NT2/D1 (cell line): ENCODE data around the gene MMP15.
"Not testable (repeated sequence)": the region's sequence is repeated elsewhere in the genome, so short reads cannot be mapped to it uniquely, and the experiment has no call there.

ENCODE experiments used
- DNase-seq: peaks from one replicate; pipeline ENCODE4 v3.0.0-alpha.2; 2011; ENCODE audit warnings: low read depth, low spot score
- H3K27me3 ChIP-seq: 2 replicates; pipeline ENCODE4 v1.6.0; 2011; ENCODE audit warnings: mild to moderate bottlenecking; ENCODE audit not compliant: insufficient read length, insufficient read depth
- H3K36me3 ChIP-seq: 2 replicates; pipeline ENCODE4 v1.6.1; 2011; ENCODE audit warnings: mild to moderate bottlenecking, low read length, mixed read lengths; ENCODE audit not compliant: insufficient read depth, insufficient read length
- H3K4me1 ChIP-seq: 2 replicates; pipeline ENCODE4 v1.5.1; 2011; ENCODE audit not compliant: insufficient read depth, insufficient read length
- H3K4me3 ChIP-seq: 2 replicates; pipeline ENCODE4 v1.5.1; 2011; ENCODE audit warnings: low read depth; ENCODE audit not compliant: insufficient read length
- H3K9ac ChIP-seq: 2 replicates; pipeline ENCODE4 v1.6.0; 2011; ENCODE audit warnings: low read depth; ENCODE audit not compliant: insufficient read length
- H3K9me3 ChIP-seq: 2 replicates; pipeline ENCODE4 v1.5.1; 2011; ENCODE audit warnings: mild to moderate bottlenecking, low read length; ENCODE audit not compliant: insufficient read depth
- SUZ12 ChIP-seq: IDR thresholded peaks from 2 replicates; pipeline ENCODE4 v1.6.1; 2011; ENCODE audit not compliant: insufficient read length, insufficient read depth; ENCODE audit errors: extremely low read depth
- YY1 ChIP-seq: IDR thresholded peaks from 2 replicates; pipeline ENCODE4 v1.6.1; 2011; ENCODE audit not compliant: insufficient read length, insufficient read depth
- ZNF274 ChIP-seq: IDR thresholded peaks from 2 replicates; pipeline ENCODE4 v1.6.1; 2011; ENCODE audit warnings: mild to moderate bottlenecking, low read depth, low read length

Gene MMP15

GRCh38 chr16:58088091-58088490 lies 62.5 kb downstream of the MMP15 start:
- no peaks in the 10 kb centered on the region for H3K9me3 ChIP-seq
- TF ChIP-seq ZNF274 (no peak), SUZ12 (no peak), YY1 (no peak)
- DNase-seq, result no peak

GRCh38 chr16:58090396-58090795 lies 64.8 kb downstream of the MMP15 start:
- not testable (repeated sequence) for DNase-seq, H3K9me3 ChIP-seq, H3K9ac ChIP-seq, H3K36me3 ChIP-seq, H3K4me3 ChIP-seq, H3K27me3 ChIP-seq
- peaks cover 22% of the 10 kb centered on the region for H3K4me1 ChIP-seq

More at GRCh38 chr16:58088091-58088490, 62.5 kb downstream of the MMP15 start:
- H3K27me3 ChIP-seq, result no peaks in the 10 kb centered on the region
- H3K36me3 ChIP-seq, result no peaks in the 10 kb centered on the region
- H3K4me3 ChIP-seq, result no peak overlapping the region
- no peak overlapping the region for H3K9ac ChIP-seq
- peaks cover 22% of the 10 kb centered on the region for H3K4me1 ChIP-seq

GRCh38 chr16:58094026-58094425 lies 68.5 kb downstream of the MMP15 start:
- no peaks in the 10 kb centered on the region for H3K27me3 ChIP-seq
- TF ChIP-seq ZNF274 (no peak), YY1 (no peak), SUZ12 (no peak)
- DNase-seq, result no peak
- H3K9ac ChIP-seq, result no peak overlapping the region
- H3K9me3 ChIP-seq, result no peaks in the 10 kb centered on the region
- H3K4me3 ChIP-seq, result no peak overlapping the region
- H3K4me1 ChIP-seq, result peaks cover 15% of the 10 kb centered on the region
- no peaks in the 10 kb centered on the region for H3K36me3 ChIP-seq

GRCh38 chr16:58094791-58095574 lies 69.4 kb downstream of the MMP15 start:
- Histone ChIP-seq H3K4me1 (peaks cover 18% of the 10 kb centered on the region), H3K4me3 (no peak overlapping the region), H3K9me3 (no peaks in the 10 kb centered on the region), H3K36me3 (no peaks in the 10 kb centered on the region), H3K27me3 (no peaks in the 10 kb centered on the region), H3K9ac (no peak overlapping the region)
- no peak for DNase-seq
- TF ChIP-seq YY1 (no peak), ZNF274 (no peak), SUZ12 (no peak)

- peaks cover 21% of the 10 kb centered on the region for H3K4me1 ChIP-seq
- not testable (repeated sequence) for H3K9ac ChIP-seq, H3K4me3 ChIP-seq, H3K9me3 ChIP-seq, H3K27me3 ChIP-seq, DNase-seq, H3K36me3 ChIP-seq
Measured at GRCh38 chr16:58095575-58095960, 70.0 kb downstream of the MMP15 start.

GRCh38 chr16:58096249-58096648 lies 70.7 kb downstream of the MMP15 start:
- no peak overlapping the region for H3K9ac ChIP-seq
- TF ChIP-seq YY1, result no peak
- TF ChIP-seq SUZ12, result no peak
- no peak for TF ChIP-seq ZNF274
- no peak overlapping the region for H3K4me3 ChIP-seq
- peaks cover 21% of the 10 kb centered on the region for H3K4me1 ChIP-seq
- no peaks in the 10 kb centered on the region for H3K27me3 ChIP-seq
- DNase-seq, result no peak
- no peaks in the 10 kb centered on the region for H3K9me3 ChIP-seq
- no peaks in the 10 kb centered on the region for H3K36me3 ChIP-seq
